IMR-90 (cell line): ENCODE data around the gene SIPA1. TPM values are rescaled to one million over a fixed set of nuclear protein-coding genes. Genes with fewer than 3 reads are reported as not detected.

Experiments used
- ATAC-seq: fragments of 200-7000 bp; cut with Tn5 transposase; 2 replicates; pipeline ENCODE4 v1.9.1; 2020; ENCODE audit warnings: low read depth, mild to moderate bottlenecking, moderate library complexity
- BruUV-seq: library from RNA; stranded (reverse); fragments of 400-500 nt; replicated peaks from 2 replicates; lab custom pipeline; 2021; lab: Mats Ljungman, UMichigan
- CTCF ChIA-PET: fragments of 300-600 bp; formaldehyde crosslinking; extraction: SDS; loops from one replicate; lab custom pipeline; 2021; ENCODE audit warnings: antibody characterized with exemption; lab: Yijun Ruan, JAX
- POLR2A ChIA-PET: fragments of 300-600 bp; sonication (Branson Sonifier 250); formaldehyde crosslinking; loops from one replicate; lab custom pipeline; 2022; ENCODE audit warnings: antibody characterized with exemption; ENCODE audit not compliant: unreplicated experiment; lab: Charles Lee
- DNase-seq: peaks from one replicate; pipeline ENCODE4 v3.0.0; 2013
- H2AFZ ChIP-seq: replicated peaks from 2 replicates; pipeline ENCODE3; 2013; ENCODE audit warnings: low read length, mild to moderate bottlenecking; ENCODE audit not compliant: poor library complexity
- H2AK5ac ChIP-seq: 2 replicates; pipeline ENCODE4 v1.6.1; 2013; ENCODE audit warnings: low read depth, low read length, inconsistent platforms
- H2AK9ac ChIP-seq: replicated peaks from 2 replicates; pipeline ENCODE3; 2013; ENCODE audit warnings: mild to moderate bottlenecking, low read depth, low read length, moderate library complexity; ENCODE audit not compliant: poor library complexity
- H2BK120ac ChIP-seq: 2 replicates; pipeline ENCODE4 v1.6.1; 2013; ENCODE audit warnings: low read depth, low read length, inconsistent platforms
- H2BK15ac ChIP-seq: 3 replicates; pipeline ENCODE4 v1.6.1; 2013; ENCODE audit warnings: low read depth, low read length, inconsistent platforms
- H2BK20ac ChIP-seq: 2 replicates; pipeline ENCODE4 v1.6.1; 2013; ENCODE audit warnings: low read depth, mild to moderate bottlenecking, inconsistent platforms, low read length, moderate library complexity
- H2BK5ac ChIP-seq: 2 replicates; pipeline ENCODE4 v1.6.1; 2013; ENCODE audit warnings: mild to moderate bottlenecking, low read depth, low read length, inconsistent platforms; ENCODE audit not compliant: poor library complexity, severe bottlenecking
- H3K14ac ChIP-seq: replicated peaks from 2 replicates; pipeline ENCODE4 v1.6.1; 2013; ENCODE audit warnings: low read depth, low read length, inconsistent platforms
- H3K18ac ChIP-seq: 2 replicates; pipeline ENCODE4 v1.6.1; 2013; ENCODE audit warnings: low read depth, low read length, control low read depth
- H3K23ac ChIP-seq: 2 replicates; pipeline ENCODE4 v1.6.1; 2013; ENCODE audit warnings: low read depth, low read length, inconsistent platforms
- H3K27ac ChIP-seq: 2 replicates; pipeline ENCODE4 v1.5.1; 2013; ENCODE audit warnings: mild to moderate bottlenecking, control low read depth, low read length; ENCODE audit not compliant: insufficient read depth
- H3K27me3 ChIP-seq: 2 replicates; pipeline ENCODE4 v1.6.1; 2013; ENCODE audit warnings: low read length; ENCODE audit not compliant: control insufficient read depth, insufficient read depth
- H3K36me3 ChIP-seq: 2 replicates; pipeline ENCODE4 v1.6.1; 2013; ENCODE audit warnings: low read length, mixed read lengths; ENCODE audit not compliant: control insufficient read depth, insufficient read depth
- H3K4ac ChIP-seq: 2 replicates; pipeline ENCODE4 v1.6.1; 2013; ENCODE audit warnings: low read depth, low read length, inconsistent platforms
- H3K4me1 ChIP-seq: 2 replicates; pipeline ENCODE4 v1.6.1; 2013; ENCODE audit warnings: low read length, mixed read lengths; ENCODE audit not compliant: control insufficient read depth, insufficient read depth
- H3K4me2 ChIP-seq: 2 replicates; pipeline ENCODE4 v1.6.1; 2013; ENCODE audit warnings: low read depth, mild to moderate bottlenecking, control low read depth, low read length, moderate library complexity
- H3K4me3 ChIP-seq: 2 replicates; pipeline ENCODE4 v1.5.1; 2013; ENCODE audit warnings: low read depth, mild to moderate bottlenecking, control low read depth, low read length, moderate library complexity; ENCODE audit not compliant: insufficient read depth
- H3K56ac ChIP-seq: 2 replicates; pipeline ENCODE4 v1.6.1; 2013; ENCODE audit warnings: low read length, inconsistent platforms; ENCODE audit not compliant: insufficient read depth; ENCODE audit errors: extremely low read depth
- H3K79me1 ChIP-seq, 2 experiments: 2 replicates each; pipeline ENCODE4 v1.6.1; 2013; ENCODE audit warnings: low read length in 2 of 2, inconsistent platforms in 1 of 2, low read depth in 1 of 2
- H3K9ac ChIP-seq: 2 replicates; pipeline ENCODE4 v1.6.1; 2013; ENCODE audit warnings: low read depth, low read length, control low read depth
- H3K9me1 ChIP-seq: 2 replicates; pipeline ENCODE4 v1.6.1; 2013; ENCODE audit warnings: low read length, inconsistent platforms; ENCODE audit not compliant: insufficient read depth
- H3K9me3 ChIP-seq: 2 replicates; pipeline ENCODE4 v1.6.1; 2013; ENCODE audit warnings: low read length; ENCODE audit not compliant: control insufficient read depth, insufficient read depth
- H4K20me1 ChIP-seq: 2 replicates; pipeline ENCODE4 v1.6.1; 2013; ENCODE audit warnings: low read length, inconsistent platforms; ENCODE audit not compliant: insufficient read depth
- H4K5ac ChIP-seq: 2 replicates; pipeline ENCODE4 v1.6.1; 2013; ENCODE audit warnings: mild to moderate bottlenecking, low read depth, low read length, control low read depth
- H4K8ac ChIP-seq, 2 experiments: 2 replicates each; pipeline ENCODE4 v1.6.1; 2013; ENCODE audit warnings: low read depth in 2 of 2, low read length in 2 of 2, control low read depth in 1 of 2, inconsistent platforms in 1 of 2
- H4K91ac ChIP-seq: 2 replicates; pipeline ENCODE4 v1.6.1; 2013; ENCODE audit warnings: low read depth, low read length, inconsistent platforms; ENCODE audit not compliant: insufficient read depth
- BHLHE40 ChIP-seq: fragments of 150-350 bp; IDR thresholded peaks from 2 replicates; pipeline ENCODE4 v1.6.1; 2016; ENCODE audit warnings: mild to moderate bottlenecking, low read depth, low read length
- CEBPB ChIP-seq: IDR thresholded peaks from 2 replicates; pipeline ENCODE4 v1.6.1; 2012; ENCODE audit warnings: low read depth, low read length, improper control_type of control experiment
- CHD1 ChIP-seq: IDR thresholded peaks from 2 replicates; pipeline ENCODE4 v1.6.1; 2012; ENCODE audit warnings: low read depth, low read length, improper control_type of control experiment
- ELK1 ChIP-seq: fragments of 150-350 bp; IDR thresholded peaks from 2 replicates; pipeline ENCODE4 v1.6.1; 2016; ENCODE audit warnings: low read depth, mild to moderate bottlenecking, low read length, moderate library complexity, borderline replicate concordance
- MAFK ChIP-seq: IDR thresholded peaks from 2 replicates; pipeline ENCODE4 v1.6.1; 2012; ENCODE audit warnings: low read depth, low read length, improper control_type of control experiment
- MAZ ChIP-seq: IDR thresholded peaks from 2 replicates; pipeline ENCODE4 v1.6.1; 2012; ENCODE audit warnings: low read depth, mild to moderate bottlenecking, low read length, improper control_type of control experiment, moderate library complexity, borderline replicate concordance
- NFE2L2 ChIP-seq: fragments of 150-350 bp; IDR thresholded peaks from 2 replicates; pipeline ENCODE4 v1.6.1; 2016; ENCODE audit warnings: low read depth, mild to moderate bottlenecking, low read length
- POLR2A ChIP-seq: IDR thresholded peaks from 2 replicates; pipeline ENCODE4 v1.6.1; 2012; ENCODE audit warnings: mild to moderate bottlenecking, low read depth, low read length
- RFX5 ChIP-seq: IDR thresholded peaks from 2 replicates; pipeline ENCODE4 v1.8.0; 2012; ENCODE audit warnings: low read depth, mild to moderate bottlenecking, low read length, moderate library complexity
- SMC3 ChIP-seq: fragments of 150-350 bp; IDR thresholded peaks from 2 replicates; pipeline ENCODE4 v1.6.1; 2016; ENCODE audit warnings: low read depth, mild to moderate bottlenecking, antibody characterized with exemption, low read length, moderate library complexity
- WGBS, 2 experiments: methylation state at CpG; one replicate each; pipeline versions ENCODE4 v1.1.5 to v1.1.7; 2013; ENCODE audit warnings: missing lambda C conversion rate in 2 of 2; ENCODE audit not compliant: insufficient read length in 1 of 2; ENCODE audit errors: extremely low coverage in 2 of 2; 5-methylcytosine and 5-hydroxymethylcytosine counted together
- dilution Hi-C: fragments of 300-500 bp; cut with HindIII; formaldehyde crosslinking; loops from one replicate; pipeline ENCODE4 v1.14.3; 2018; ENCODE audit warnings: low sequenced_read_pairs; ENCODE audit not compliant: unreplicated experiment
- in situ Hi-C: fragments of 300-500 bp; cut with MboI; formaldehyde crosslinking; loops from 3 replicates; pipeline ENCODE4 v1.14.3; 2019; ENCODE audit warnings: low sequenced_read_pairs, inconsistent platforms, mixed read lengths
- intact Hi-C: fragments of 100-400 bp; cut with micrococcal nuclease; formaldehyde crosslinking; loops from 2 replicates; pipeline ENCODE4 v1.10.0; 2022
- polyA plus RNA-seq, 3 experiments: library from polyadenylated mRNA; depleted of rRNA; stranded (reverse); fragments of >200 nt; gene quantifications; 2 replicates each; pipeline ENCODE4 v1.2.3, GENCODE V29; 2012; ENCODE audit warnings: low replicate concordance in 1 of 3
- total RNA-seq: library from RNA; depleted of rRNA; stranded (reverse); fragments of >200 nt; gene quantifications from 2 replicates; pipeline ENCODE4 v1.2.3, GENCODE V29; 2012

SIPA1 gene
- total and polyA plus RNA-seq, 2 of the 4 experiments (the other 2 are of a cell fraction), result 10.6 to 39.7 TPM

DNA sequence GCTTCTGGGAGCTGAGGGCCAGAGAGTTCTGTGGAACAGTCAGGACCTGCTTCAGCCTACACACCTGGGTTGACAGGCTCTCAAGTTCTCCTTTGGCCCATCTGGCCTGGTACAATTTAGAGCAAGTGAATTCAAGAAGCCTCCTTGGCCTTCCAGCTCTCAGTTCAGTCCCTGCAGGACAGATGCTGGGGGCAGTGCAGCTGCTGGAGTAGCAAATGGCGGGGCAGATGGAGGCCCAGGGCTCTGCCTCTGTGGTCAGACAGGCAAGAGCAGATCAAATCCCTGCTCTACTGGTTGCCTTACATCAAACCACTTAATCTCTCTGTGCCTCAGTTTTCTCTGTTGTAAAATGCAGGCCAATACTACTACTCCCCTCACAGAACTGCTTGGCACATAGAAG is 33.6 kb upstream of the SIPA1 start:
- no peak overlapping the region for H3K56ac ChIP-seq
- H3K4me1 ChIP-seq, result peaks cover 5% of the 10 kb centered on the region
- H4K8ac ChIP-seq, result no peak overlapping the region
- no peak overlapping the region for H2BK20ac ChIP-seq
- no peak overlapping the region for H2BK15ac ChIP-seq
- H2AK5ac ChIP-seq, result no peak overlapping the region
- H4K5ac ChIP-seq, result no peak overlapping the region
- H2BK120ac ChIP-seq, result no peak overlapping the region
- H3K9ac ChIP-seq, result no peak overlapping the region
- 83% methylated on average over 1 of the region's 1 CpG; no CpG with 5 or more reads in 1 of the 2 experiments for WGBS, 2 experiments
- ChIA-PET POLR2A (no interaction called here), CTCF (interaction anchor here (0.9 kb wide), 1 partner anchor 10 kb away, joined by 3 read pairs; no protein-coding TSS in a partner anchor)
- no peak overlapping the region for H2AK9ac ChIP-seq
- H2AFZ ChIP-seq, result no peak overlapping the region
- no peak overlapping the region for H2BK5ac ChIP-seq
- H3K79me1 ChIP-seq, result peaks cover 4 to 34% of the 10 kb centered on the region in 2 experiments; a peak in 3 of 4 replicates
- H3K4me2 ChIP-seq, result no peak overlapping the region
- no peak for DNase-seq
- H3K4me3 ChIP-seq, result no peak overlapping the region
- in situ Hi-C loops, result no loop called here
- no peaks in the 10 kb centered on the region for H3K27me3 ChIP-seq
- dilution Hi-C loops, result no loop called here
- no peak for ATAC-seq
- intact Hi-C loops, result no loop called here
- H3K23ac ChIP-seq, result no peak overlapping the region
- no TSS peak for BruUV-seq
- H4K91ac ChIP-seq, result no peak overlapping the region
- H3K18ac ChIP-seq, result no peak overlapping the region
- H3K9me1 ChIP-seq, result no peaks in the 10 kb centered on the region
- no peak overlapping the region for H3K27ac ChIP-seq
- H4K20me1 ChIP-seq, result peaks cover 27% of the 10 kb centered on the region
- no peaks in the 10 kb centered on the region for H3K9me3 ChIP-seq
- H3K36me3 ChIP-seq, result peaks cover 46% of the 10 kb centered on the region
- no peak overlapping the region for H3K14ac ChIP-seq
- TF ChIP-seq SMC3 (no peak), POLR2A (no peak), NFE2L2 (no peak), CEBPB (no peak), MAZ (no peak), CHD1 (no peak), ELK1 (no peak), MAFK (no peak), BHLHE40 (no peak), RFX5 (no peak)
- H3K4ac ChIP-seq, result no peak overlapping the region
